GM21447 (cell line): Measurements from ENCODE around the gene EVC2.

Source experiments
- ATAC-seq: cut with Tn5 transposase; IDR thresholded peaks from one replicate; pipeline ENCODE4 v1.9.1; 2021; ENCODE audit not compliant: unreplicated experiment

The EVC2 gene

GRCh38 chr4:5708449-5709206, at the start of gene EVC2:
EVC2 (minus strand) TSS chr4:5708559; CDS start chr4:5708513, 46 bp downstream.
- ATAC-seq: no peak

- ATAC-seq: no peak
Observed at GRCh38 chr4:5757954-5758353, 49.6 kb upstream of the EVC2 start.

GRCh38 chr4:5757536-5757935, 49.2 kb upstream of the EVC2 start:
- ATAC-seq: no peak

- ATAC-seq: no peak
Observed at GRCh38 chr4:5757091-5757490, 48.7 kb upstream of the EVC2 start.

GRCh38 chr4:5756271-5756670, 47.9 kb upstream of the EVC2 start:
- no peak for ATAC-seq

GRCh38 chr4:5755679-5756078, 47.3 kb upstream of the EVC2 start:
- no peak for ATAC-seq

- no peak for ATAC-seq
Observed at GRCh38 chr4:5755161-5755560, 46.8 kb upstream of the EVC2 start.

GRCh38 chr4:5754529-5754881, 46.1 kb upstream of the EVC2 start:
- ATAC-seq: no peak

GRCh38 chr4:5753766-5754528, 45.6 kb upstream of the EVC2 start:
- ATAC-seq: no peak

- ATAC-seq: no peak
Observed at GRCh38 chr4:5753366-5753765, 45.0 kb upstream of the EVC2 start.

GRCh38 chr4:5752376-5753184, 44.2 kb upstream of the EVC2 start:
- ATAC-seq: no peak

- no peak for ATAC-seq
Observed at GRCh38 chr4:5751666-5752375, 43.5 kb upstream of the EVC2 start.

GRCh38 chr4:5750946-5751665, 42.7 kb upstream of the EVC2 start:
- ATAC-seq: no peak

GRCh38 chr4:5750052-5750945, 41.9 kb upstream of the EVC2 start:
- no peak for ATAC-seq

- ATAC-seq: no peak
Observed at GRCh38 chr4:5749568-5749967, 41.2 kb upstream of the EVC2 start.

GRCh38 chr4:5747738-5748375, 39.5 kb upstream of the EVC2 start:
- no peak for ATAC-seq

- no peak for ATAC-seq
Observed at GRCh38 chr4:5746829-5747737, 38.7 kb upstream of the EVC2 start.

GRCh38 chr4:5746250-5746649, 37.9 kb upstream of the EVC2 start:
- no peak for ATAC-seq
